SU-DHL-6 (cell line): ENCODE results near the gene NOS1AP.

ENCODE experiments used
- H2AFZ ChIP-seq: fragments of 200-600 bp; sonication (generic); 2 replicates; pipeline ENCODE4 v1.6.1; 2014; ENCODE audit warnings: low read depth, mild to moderate bottlenecking, moderate library complexity, mixed read lengths, antibody characterized with exemption, low read length; ENCODE audit not compliant: severe bottlenecking
- H3F3A ChIP-seq: fragments of 200-600 bp; shearing (Covaris generic); 2 replicates; pipeline ENCODE4 v1.6.0; 2016; ENCODE audit warnings: antibody characterized with exemption, mild to moderate bottlenecking; ENCODE audit not compliant: insufficient read depth
- H3K27ac ChIP-seq: fragments of 200-600 bp; sonication (generic); 2 replicates; pipeline ENCODE4 v1.5.1; 2016; ENCODE audit warnings: low read depth, mild to moderate bottlenecking, low read length, moderate library complexity, mixed read lengths
- H3K27me3 ChIP-seq: fragments of 200-600 bp; sonication (generic), shearing (Covaris generic); 2 replicates; pipeline ENCODE4 v1.6.0; 2014; ENCODE audit warnings: mild to moderate bottlenecking, low read length
- H3K36me3 ChIP-seq: fragments of 200-600 bp; sonication (generic); 2 replicates; pipeline ENCODE4 v1.6.1; 2014; ENCODE audit warnings: mild to moderate bottlenecking, low read length, mixed read lengths
- H3K4me2 ChIP-seq: fragments of 300-600, 200-600 bp; shearing (Covaris generic), sonication (generic); 2 replicates; pipeline ENCODE4 v1.6.0; 2014; ENCODE audit warnings: low read length, low read depth, mild to moderate bottlenecking; ENCODE audit not compliant: poor library complexity, severe bottlenecking
- H3K4me3 ChIP-seq: fragments of 200-600 bp; sonication (generic); 2 replicates; pipeline ENCODE4 v1.5.1; 2014; ENCODE audit warnings: antibody characterized with exemption, low read length, mild to moderate bottlenecking, mixed read lengths; ENCODE audit not compliant: insufficient read depth, poor library complexity, severe bottlenecking
- H3K79me2 ChIP-seq: fragments of 200-600 bp; sonication (generic); 2 replicates; pipeline ENCODE4 v1.6.1; 2014; ENCODE audit warnings: mild to moderate bottlenecking, low read length, moderate library complexity; ENCODE audit not compliant: insufficient read depth
- H3K9ac ChIP-seq: fragments of 200-600 bp; sonication (generic); 2 replicates; pipeline ENCODE4 v1.7.0; 2014; ENCODE audit warnings: mild to moderate bottlenecking, low read length
- H3K9me2 ChIP-seq: fragments of 200-600 bp; sonication (generic); replicated peaks from 2 replicates; pipeline ENCODE4 v1.6.1; 2014; ENCODE audit warnings: low read length; ENCODE audit not compliant: insufficient read depth
- H3K9me3 ChIP-seq: fragments of 200-600 bp; sonication (generic); 2 replicates; pipeline ENCODE4 v1.6.1; 2014; ENCODE audit warnings: low read length, mixed read lengths; ENCODE audit not compliant: insufficient read depth
- H4K20me1 ChIP-seq: fragments of 200-600 bp; sonication (generic); 2 replicates; pipeline ENCODE4 v1.6.1; 2014; ENCODE audit warnings: low read depth, mild to moderate bottlenecking, antibody characterized with exemption, low read length, moderate library complexity, mixed read lengths
- EZH2phosphoT487 ChIP-seq: fragments of 200-600 bp; sonication (generic), shearing (Covaris generic); conservative IDR thresholded peaks from 2 replicates; pipeline ENCODE4 v1.6.1; 2018; ENCODE audit warnings: mild to moderate bottlenecking, antibody characterized with exemption, low read length, moderate library complexity, mixed read lengths
- TF ChIP-seq, protein P1 (sequence below): fragments of 200-600 bp; sonication (generic); IDR thresholded peaks from one replicate; pipeline ENCODE4 v1.5.1; 2017; ENCODE audit warnings: antibody characterized with exemption, mild to moderate bottlenecking, low read length, moderate library complexity; ENCODE audit not compliant: insufficient read depth, poor library complexity, severe bottlenecking

NOS1AP gene

DNA sequence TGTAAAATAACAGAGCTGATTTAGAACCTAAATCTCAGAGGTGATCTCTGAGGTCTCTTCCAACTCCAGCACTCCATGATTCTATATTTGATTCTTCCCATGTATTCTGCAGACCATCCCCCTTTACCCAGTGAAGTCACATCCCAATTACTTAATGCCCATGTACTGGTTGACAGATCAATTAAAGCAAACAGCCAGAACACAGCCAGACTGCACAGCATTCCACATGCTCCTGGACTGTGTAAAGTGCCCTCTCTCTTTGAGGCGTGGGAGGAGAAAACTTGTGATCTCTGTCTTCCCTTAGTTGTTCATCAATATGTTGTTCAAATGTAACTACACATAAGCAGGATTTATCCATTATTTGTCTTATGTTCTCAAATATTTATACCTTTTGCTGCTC is 18.1 kb downstream of the NOS1AP start:
- Histone ChIP-seq H2AFZ (no peak overlapping the region), H3K36me3 (no peaks in the 10 kb centered on the region), H3K27ac (no peak overlapping the region), H3K9me2 (no peaks in the 10 kb centered on the region), H3F3A (no peaks in the 10 kb centered on the region), H3K4me2 (no peak overlapping the region), H3K79me2 (no peaks in the 10 kb centered on the region), H3K9ac (no peak overlapping the region), H3K27me3 (no peaks in the 10 kb centered on the region), H3K4me3 (no peak overlapping the region), H4K20me1 (no peaks in the 10 kb centered on the region; the same call in 1 of the 2 replicates), H3K9me3 (no peaks in the 10 kb centered on the region)
- TF ChIP-seq EZH2phosphoT487: no peak
- TF ChIP-seq, protein P1, sequence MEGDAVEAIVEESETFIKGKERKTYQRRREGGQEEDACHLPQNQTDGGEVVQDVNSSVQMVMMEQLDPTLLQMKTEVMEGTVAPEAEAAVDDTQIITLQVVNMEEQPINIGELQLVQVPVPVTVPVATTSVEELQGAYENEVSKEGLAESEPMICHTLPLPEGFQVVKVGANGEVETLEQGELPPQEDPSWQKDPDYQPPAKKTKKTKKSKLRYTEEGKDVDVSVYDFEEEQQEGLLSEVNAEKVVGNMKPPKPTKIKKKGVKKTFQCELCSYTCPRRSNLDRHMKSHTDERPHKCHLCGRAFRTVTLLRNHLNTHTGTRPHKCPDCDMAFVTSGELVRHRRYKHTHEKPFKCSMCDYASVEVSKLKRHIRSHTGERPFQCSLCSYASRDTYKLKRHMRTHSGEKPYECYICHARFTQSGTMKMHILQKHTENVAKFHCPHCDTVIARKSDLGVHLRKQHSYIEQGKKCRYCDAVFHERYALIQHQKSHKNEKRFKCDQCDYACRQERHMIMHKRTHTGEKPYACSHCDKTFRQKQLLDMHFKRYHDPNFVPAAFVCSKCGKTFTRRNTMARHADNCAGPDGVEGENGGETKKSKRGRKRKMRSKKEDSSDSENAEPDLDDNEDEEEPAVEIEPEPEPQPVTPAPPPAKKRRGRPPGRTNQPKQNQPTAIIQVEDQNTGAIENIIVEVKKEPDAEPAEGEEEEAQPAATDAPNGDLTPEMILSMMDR: no peak

DNA sequence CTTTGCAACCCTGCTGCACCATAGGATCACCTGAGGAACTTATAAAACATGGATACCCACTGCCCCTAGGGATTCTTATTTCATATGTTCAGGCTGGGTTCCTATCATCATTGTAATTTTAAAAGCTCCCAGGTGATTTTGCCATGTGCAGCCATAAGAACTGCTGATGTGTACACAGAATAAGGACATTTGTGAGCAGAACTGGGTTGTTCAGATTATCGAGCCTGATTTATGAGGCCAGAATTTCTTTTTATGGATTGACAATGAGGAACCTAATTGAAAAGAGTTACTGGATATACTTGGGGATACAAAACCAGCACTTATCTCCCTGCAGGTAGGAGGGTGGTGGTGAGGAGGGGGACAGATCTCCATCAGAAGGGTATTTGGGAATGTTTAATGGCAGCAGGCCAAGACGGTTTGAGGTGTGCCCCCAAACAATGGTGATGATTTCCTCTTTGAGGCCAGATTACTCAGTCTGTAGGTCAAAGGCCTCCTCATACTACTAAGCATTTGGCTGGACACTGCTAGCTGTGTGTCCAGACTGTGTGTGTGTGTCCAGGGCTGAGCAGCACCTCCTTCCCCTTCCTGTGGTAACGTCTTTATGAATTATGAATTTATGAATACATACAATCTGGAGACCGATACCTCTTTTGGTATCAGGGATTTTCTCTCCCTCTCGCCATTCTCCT is 18.9 kb downstream of the NOS1AP start:
- Histone ChIP-seq H3K9ac (no peak overlapping the region), H3K27me3 (no peaks in the 10 kb centered on the region), H3K4me2 (no peak overlapping the region), H3K9me3 (no peaks in the 10 kb centered on the region), H3K27ac (no peak overlapping the region), H3K79me2 (no peaks in the 10 kb centered on the region), H3K36me3 (no peaks in the 10 kb centered on the region), H3F3A (no peaks in the 10 kb centered on the region), H3K9me2 (no peaks in the 10 kb centered on the region), H2AFZ (no peak overlapping the region), H4K20me1 (no peaks in the 10 kb centered on the region; the same call in 1 of the 2 replicates), H3K4me3 (no peak overlapping the region)
- TF ChIP-seq EZH2phosphoT487: no peak
- TF ChIP-seq, protein P1: no peak

DNA sequence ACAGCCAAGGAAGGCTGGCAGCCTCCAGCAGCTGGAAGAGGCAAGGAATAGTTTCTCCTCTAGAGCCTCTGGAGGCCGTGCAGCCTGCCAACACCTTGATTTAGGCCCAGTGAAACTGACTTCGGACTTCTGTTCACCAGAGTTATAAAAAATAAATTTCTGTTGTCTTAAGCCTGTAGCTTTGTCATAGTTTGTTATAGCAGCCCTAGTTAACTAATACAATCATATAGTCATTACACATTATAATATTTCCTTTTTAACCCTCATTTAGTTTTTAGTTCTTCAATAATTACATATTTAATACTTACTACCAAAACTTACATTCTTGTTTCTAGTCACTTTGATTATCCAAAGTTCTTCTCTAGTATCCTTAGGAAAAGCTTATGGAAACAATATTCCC is 20.3 kb downstream of the NOS1AP start:
- Histone ChIP-seq H3K4me2 (no peak overlapping the region), H3F3A (no peaks in the 10 kb centered on the region), H3K9me3 (no peaks in the 10 kb centered on the region), H3K4me3 (no peak overlapping the region), H3K27me3 (no peaks in the 10 kb centered on the region), H3K27ac (no peak overlapping the region), H4K20me1 (no peaks in the 10 kb centered on the region; the same call in 1 of the 2 replicates), H3K9me2 (no peaks in the 10 kb centered on the region), H2AFZ (no peak overlapping the region), H3K36me3 (no peaks in the 10 kb centered on the region), H3K79me2 (no peaks in the 10 kb centered on the region), H3K9ac (no peak overlapping the region)
- TF ChIP-seq, protein P1: no peak
- TF ChIP-seq EZH2phosphoT487: no peak
